Prostate gland (tissue), 2 donors: ENCODE measurements around the gene RRP8. TPM values are rescaled to one million over a fixed set of nuclear protein-coding genes. Genes with fewer than 3 reads are reported as not detected.

Source experiments
- DNase-seq: peaks from one replicate; pipeline ENCODE4 v3.0.0-alpha.2; 2019; ENCODE audit warnings: low spot score
- H3K27ac ChIP-seq, 2 donors: fragments of 200-600 bp; sonication (generic); 2 replicates each; pipeline ENCODE4 v1.5.1; 2017 to 2019
- H3K27me3 ChIP-seq: fragments of 200-600 bp; sonication (generic); replicated peaks from 2 replicates; pipeline ENCODE4 v1.5.1; 2019; ENCODE audit not compliant: insufficient read depth
- H3K36me3 ChIP-seq, 2 donors: fragments of 200-600 bp; sonication (generic); 1 replicate in 1 of 2; 2 replicates in 1 of 2; pipeline versions ENCODE4 v1.5.1 to v1.8.1; 2017 to 2019
- H3K4me1 ChIP-seq: fragments of 200-600 bp; sonication (generic); replicated peaks from 2 replicates; pipeline ENCODE4 v1.5.1; 2019
- H3K4me3 ChIP-seq, 2 donors: fragments of 200-600 bp; sonication (generic); 2 replicates each; pipeline ENCODE4 v1.5.1; 2017 to 2019
- H3K9me3 ChIP-seq: fragments of 200-600 bp; sonication (generic); 2 replicates; pipeline ENCODE4 v1.5.1; 2017
- CTCF ChIP-seq, 4 experiments: fragments of 200-600 bp in 2 of 4; fragments of 450-650 bp in 2 of 4; sonication (generic) in 2 of 4; IDR thresholded peaks; 1 replicate in 3 of 4; 2 replicates in 1 of 4; pipeline ENCODE4 v1.5.1; 2016 to 2019; ENCODE audit warnings: antibody characterized with exemption in 4 of 4, mild to moderate bottlenecking in 2 of 4, moderate library complexity in 2 of 4
- POLR2A ChIP-seq: fragments of 450-650 bp; IDR thresholded peaks from one replicate; pipeline ENCODE4 v1.6.1; 2016; ENCODE audit warnings: antibody characterized with exemption, mild to moderate bottlenecking
- POLR2AphosphoS5 ChIP-seq: sonication (generic); formaldehyde crosslinking; IDR thresholded peaks from one replicate; pipeline ENCODE4 v1.6.1; 2017; ENCODE audit warnings: antibody characterized with exemption
- WGBS: methylation state at CpG from one replicate; pipeline ENCODE4 v1.1.5; 2018; 5-methylcytosine and 5-hydroxymethylcytosine counted together
- intact Hi-C: fragments of 100-400 bp; cut with DNase I; formaldehyde crosslinking; loops from one replicate; pipeline ENCODE4 v1.14.2; 2022
- total RNA-seq, 2 donors: library from RNA; depleted of rRNA; stranded (reverse); fragments of >200 nt; gene quantifications; one replicate each; pipeline ENCODE4 v1.1.0, GENCODE V29; 2016

Gene RRP8
- total RNA-seq, 2 donors from 2014 or later: 16.4 to 16.6 TPM

GRCh38 chr11:6611092-6611962 is 7.9 kb upstream of the RRP8 start:
- peaks cover 5 to 32% of the 10 kb centered on the region in 2 donors for H3K36me3 ChIP-seq
- peak overlapping the region; percentile 74 to 91 for H3K4me3 ChIP-seq
- peak overlapping the region; percentile 98 for H3K27ac ChIP-seq
- no peak for DNase-seq
- 12% methylated on average over 38 of the region's 39 CpGs for WGBS
- H3K4me1 ChIP-seq: peaks cover 17% of the 10 kb centered on the region
- TF ChIP-seq POLR2AphosphoS5: peak; percentile 19
- TF ChIP-seq POLR2A: no peak
- no peaks in the 10 kb centered on the region for H3K9me3 ChIP-seq
- intact Hi-C loops: loop anchor here (5.0 kb wide), 1 partner anchor 71 kb away; the partner anchor contains the start of gene MRPL17
- H3K27me3 ChIP-seq: no peaks in the 10 kb centered on the region

GRCh38 chr11:6610591-6610990 is 7.2 kb upstream of the RRP8 start:
- WGBS: 81% methylated on average over 6 of the region's 6 CpGs

GRCh38 chr11:6609502-6610015 is 6.1 kb upstream of the RRP8 start:
- no peak overlapping the region for H3K4me3 ChIP-seq
- whole genome bisulfite sequencing: 77% methylated on average over 8 of the region's 8 CpGs
- peaks cover 17% of the 10 kb centered on the region for H3K4me1 ChIP-seq
- H3K27ac ChIP-seq: peak overlapping the region; percentile 93 to 95
- intact Hi-C loops: loop anchor here (5.0 kb wide), 1 partner anchor 73 kb away; the partner anchor contains the start of gene MRPL17
- H3K36me3 ChIP-seq: peaks cover 5 to 32% of the 10 kb centered on the region in 2 donors
- no peak for DNase-seq
- no peaks in the 10 kb centered on the region for H3K27me3 ChIP-seq
- TF ChIP-seq CTCF (IDR thresholded peaks at IDR 0.05) (no peak), POLR2AphosphoS5 (no peak), POLR2A (no peak)
- no peaks in the 10 kb centered on the region for H3K9me3 ChIP-seq

More at GRCh38 chr11:6610591-6610990, 7.2 kb upstream of the RRP8 start:
- intact Hi-C loops: loop anchor here (5.0 kb wide), 1 partner anchor 72 kb away; the partner anchor contains the start of gene MRPL17
- TF ChIP-seq POLR2AphosphoS5: no peak
- TF ChIP-seq POLR2A: no peak
- TF ChIP-seq CTCF (IDR thresholded peaks at IDR 0.05): no peak
- DNase-seq: no peak
- Histone ChIP-seq H3K27ac (peak overlapping the region; percentile 98), H3K36me3 (peaks cover 5 to 32% of the 10 kb centered on the region in 2 donors), H3K27me3 (no peaks in the 10 kb centered on the region), H3K4me1 (peaks cover 17% of the 10 kb centered on the region), H3K9me3 (no peaks in the 10 kb centered on the region), H3K4me3 (no peak overlapping the region)

DNA sequence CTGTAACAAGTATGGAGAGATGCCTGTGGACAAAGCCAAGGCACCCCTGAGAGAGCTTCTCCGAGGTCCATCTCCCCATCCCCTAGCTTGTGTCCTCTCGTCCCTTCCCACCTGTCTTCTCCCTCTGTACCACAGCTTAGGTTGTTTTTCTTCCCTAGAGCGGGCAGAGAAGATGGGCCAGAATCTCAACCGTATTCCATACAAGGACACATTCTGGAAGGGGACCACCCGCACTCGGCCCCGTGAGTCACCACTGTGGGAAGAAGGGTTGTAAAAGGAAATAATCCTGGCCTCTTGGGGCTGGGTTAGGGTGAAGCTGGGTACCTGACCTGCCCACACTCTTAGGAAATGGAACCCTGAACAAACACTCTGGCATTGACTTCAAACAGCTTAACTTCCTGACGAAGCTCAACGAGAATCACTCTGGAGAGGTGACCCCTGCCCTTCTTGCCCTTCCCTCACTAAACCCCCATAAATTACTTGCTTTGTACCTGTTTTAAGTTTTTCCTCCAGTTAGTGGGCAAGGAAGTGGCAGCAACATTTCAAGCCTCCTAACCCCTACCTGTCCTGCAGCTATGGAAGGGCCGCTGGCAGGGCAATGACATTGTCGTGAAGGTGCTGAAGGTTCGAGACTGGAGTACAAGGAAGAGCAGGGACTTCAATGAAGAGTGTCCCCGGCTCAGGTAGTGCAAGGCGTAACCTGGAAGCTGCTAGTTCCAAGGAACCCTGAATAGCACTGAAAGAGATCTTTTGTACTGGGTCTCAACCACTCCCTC is 5.5 kb upstream of the RRP8 start:
- Histone ChIP-seq H3K4me1 (peaks cover 17% of the 10 kb centered on the region), H3K4me3 (no peak overlapping the region), H3K27me3 (no peaks in the 10 kb centered on the region), H3K36me3 (peaks cover 5 to 32% of the 10 kb centered on the region in 2 donors), H3K9me3 (no peaks in the 10 kb centered on the region), H3K27ac (peak overlapping the region; percentile 93 to 95)
- intact Hi-C loops: no loop called here
- no peak for TF ChIP-seq POLR2A
- no peak for TF ChIP-seq CTCF (IDR thresholded peaks at IDR 0.05)
- peak; percentile 24 for TF ChIP-seq POLR2AphosphoS5
- no peak for DNase-seq
- 72% methylated on average over 14 of the region's 14 CpGs for WGBS

DNA sequence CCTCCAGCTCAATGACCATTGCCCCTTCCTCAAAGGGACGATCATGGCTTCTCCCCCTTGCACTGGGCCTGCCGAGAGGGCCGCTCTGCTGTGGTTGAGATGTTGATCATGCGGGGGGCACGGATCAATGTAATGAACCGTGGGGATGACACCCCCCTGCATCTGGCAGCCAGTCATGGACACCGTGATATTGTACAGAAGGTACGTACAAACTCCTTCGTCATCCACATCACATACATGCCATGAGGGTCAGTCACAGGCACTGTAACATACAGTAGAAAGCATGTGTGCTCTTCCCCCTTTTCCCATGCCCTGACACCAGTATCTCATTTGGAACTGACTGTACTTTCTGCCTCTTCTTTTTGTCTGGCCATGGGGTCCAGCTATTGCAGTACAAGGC is 4.6 kb upstream of the RRP8 start:
- H3K27ac ChIP-seq: peak overlapping the region; percentile 93 to 95
- no peak for TF ChIP-seq POLR2AphosphoS5
- intact Hi-C loops: no loop called here
- no peaks in the 10 kb centered on the region for H3K27me3 ChIP-seq
- H3K9me3 ChIP-seq: no peaks in the 10 kb centered on the region
- H3K4me3 ChIP-seq: no peak overlapping the region
- peaks cover 5 to 32% of the 10 kb centered on the region in 2 donors for H3K36me3 ChIP-seq
- peaks cover 17% of the 10 kb centered on the region for H3K4me1 ChIP-seq
- WGBS: 89% methylated on average over 9 of the region's 9 CpGs
- DNase-seq: no peak
